HL-60 (cell line): Measurements from ENCODE around the gene TMEM221.

Experiments
- DNase-seq, 2 experiments: peaks; one replicate each; pipeline ENCODE4 v3.0.0-alpha.2; 2010 to 2020; ENCODE audit warnings: low read depth in 1 of 2, low spot score in 1 of 2
- H3K27ac ChIP-seq: fragments of 250-450 bp; sonication (Bioruptor Pico); replicated peaks from 2 replicates; pipeline ENCODE4 v1.5.1; 2020; ENCODE audit warnings: mild to moderate bottlenecking, moderate library complexity
- H3K27me3 ChIP-seq: fragments of 250-450 bp; sonication (Bioruptor Pico); 2 replicates; pipeline ENCODE4 v1.5.1; 2021; ENCODE audit warnings: mild to moderate bottlenecking, moderate library complexity; ENCODE audit not compliant: insufficient read depth, poor library complexity, severe bottlenecking
- H3K4me3 ChIP-seq: replicated peaks from 2 replicates; pipeline ENCODE4 v1.5.1; 2011; ENCODE audit warnings: mild to moderate bottlenecking, control low read depth, low read length; ENCODE audit not compliant: insufficient read depth
- GABPA ChIP-seq: IDR thresholded peaks from 2 replicates; pipeline ENCODE4 v1.6.1; 2012; ENCODE audit warnings: low read depth
- POLR2AphosphoS5 ChIP-seq: IDR thresholded peaks from 2 replicates; pipeline ENCODE4 v1.6.1; 2012; ENCODE audit warnings: low read depth
- SPI1 ChIP-seq: IDR thresholded peaks from 2 replicates; pipeline ENCODE4 v1.6.1; 2012; ENCODE audit warnings: low read depth, mild to moderate bottlenecking, borderline replicate concordance
- TF ChIP-seq, protein P1 (sequence below): IDR thresholded peaks from one replicate; pipeline ENCODE4 v1.5.1; 2011; ENCODE audit warnings: low read length, control low read depth, inconsistent platforms; ENCODE audit not compliant: insufficient read depth
- TF ChIP-seq, protein P2 (sequence below): IDR thresholded peaks from 2 replicates; pipeline ENCODE4 v1.6.1; 2012; ENCODE audit warnings: low read depth; ENCODE audit not compliant: insufficient replicate concordance

The TMEM221 gene

DNA sequence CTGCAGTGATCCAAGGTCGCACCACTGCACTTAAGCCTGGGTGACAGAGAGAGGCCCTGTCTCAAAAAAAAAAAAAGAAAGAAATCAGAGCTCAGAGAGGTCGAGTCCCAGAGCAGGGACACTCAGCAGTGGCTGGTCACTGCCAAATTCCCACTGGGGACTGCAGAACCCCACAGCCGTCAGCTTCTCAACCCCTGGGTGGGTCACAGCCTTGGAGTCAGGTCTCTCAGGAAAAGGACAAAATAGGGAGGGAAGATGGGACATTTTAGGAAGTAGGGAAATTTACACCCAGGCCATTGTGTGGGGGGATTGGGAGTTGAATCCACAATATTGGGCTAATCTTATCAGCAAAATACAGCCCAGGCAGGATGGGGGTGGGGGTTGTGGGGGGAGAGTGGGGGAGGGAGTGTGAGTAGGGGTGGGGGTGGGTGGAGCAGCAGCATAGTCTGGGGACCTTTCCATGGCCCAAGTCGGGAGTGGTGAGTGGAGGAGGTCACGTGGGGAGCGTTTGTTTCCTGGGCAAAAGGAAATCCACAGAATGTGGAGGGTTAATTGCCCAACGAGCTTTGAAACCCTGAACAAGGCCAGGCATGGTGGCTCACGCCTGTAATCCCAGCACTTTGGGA is 49.5 kb downstream of the TMEM221 start:
- no peak overlapping the region for H3K4me3 ChIP-seq
- H3K27ac ChIP-seq, result no peak overlapping the region
- TF ChIP-seq SPI1 (no peak), GABPA (no peak), POLR2AphosphoS5 (no peak)
- TF ChIP-seq, protein P1, sequence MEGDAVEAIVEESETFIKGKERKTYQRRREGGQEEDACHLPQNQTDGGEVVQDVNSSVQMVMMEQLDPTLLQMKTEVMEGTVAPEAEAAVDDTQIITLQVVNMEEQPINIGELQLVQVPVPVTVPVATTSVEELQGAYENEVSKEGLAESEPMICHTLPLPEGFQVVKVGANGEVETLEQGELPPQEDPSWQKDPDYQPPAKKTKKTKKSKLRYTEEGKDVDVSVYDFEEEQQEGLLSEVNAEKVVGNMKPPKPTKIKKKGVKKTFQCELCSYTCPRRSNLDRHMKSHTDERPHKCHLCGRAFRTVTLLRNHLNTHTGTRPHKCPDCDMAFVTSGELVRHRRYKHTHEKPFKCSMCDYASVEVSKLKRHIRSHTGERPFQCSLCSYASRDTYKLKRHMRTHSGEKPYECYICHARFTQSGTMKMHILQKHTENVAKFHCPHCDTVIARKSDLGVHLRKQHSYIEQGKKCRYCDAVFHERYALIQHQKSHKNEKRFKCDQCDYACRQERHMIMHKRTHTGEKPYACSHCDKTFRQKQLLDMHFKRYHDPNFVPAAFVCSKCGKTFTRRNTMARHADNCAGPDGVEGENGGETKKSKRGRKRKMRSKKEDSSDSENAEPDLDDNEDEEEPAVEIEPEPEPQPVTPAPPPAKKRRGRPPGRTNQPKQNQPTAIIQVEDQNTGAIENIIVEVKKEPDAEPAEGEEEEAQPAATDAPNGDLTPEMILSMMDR, result no peak
- TF ChIP-seq, protein P2, sequence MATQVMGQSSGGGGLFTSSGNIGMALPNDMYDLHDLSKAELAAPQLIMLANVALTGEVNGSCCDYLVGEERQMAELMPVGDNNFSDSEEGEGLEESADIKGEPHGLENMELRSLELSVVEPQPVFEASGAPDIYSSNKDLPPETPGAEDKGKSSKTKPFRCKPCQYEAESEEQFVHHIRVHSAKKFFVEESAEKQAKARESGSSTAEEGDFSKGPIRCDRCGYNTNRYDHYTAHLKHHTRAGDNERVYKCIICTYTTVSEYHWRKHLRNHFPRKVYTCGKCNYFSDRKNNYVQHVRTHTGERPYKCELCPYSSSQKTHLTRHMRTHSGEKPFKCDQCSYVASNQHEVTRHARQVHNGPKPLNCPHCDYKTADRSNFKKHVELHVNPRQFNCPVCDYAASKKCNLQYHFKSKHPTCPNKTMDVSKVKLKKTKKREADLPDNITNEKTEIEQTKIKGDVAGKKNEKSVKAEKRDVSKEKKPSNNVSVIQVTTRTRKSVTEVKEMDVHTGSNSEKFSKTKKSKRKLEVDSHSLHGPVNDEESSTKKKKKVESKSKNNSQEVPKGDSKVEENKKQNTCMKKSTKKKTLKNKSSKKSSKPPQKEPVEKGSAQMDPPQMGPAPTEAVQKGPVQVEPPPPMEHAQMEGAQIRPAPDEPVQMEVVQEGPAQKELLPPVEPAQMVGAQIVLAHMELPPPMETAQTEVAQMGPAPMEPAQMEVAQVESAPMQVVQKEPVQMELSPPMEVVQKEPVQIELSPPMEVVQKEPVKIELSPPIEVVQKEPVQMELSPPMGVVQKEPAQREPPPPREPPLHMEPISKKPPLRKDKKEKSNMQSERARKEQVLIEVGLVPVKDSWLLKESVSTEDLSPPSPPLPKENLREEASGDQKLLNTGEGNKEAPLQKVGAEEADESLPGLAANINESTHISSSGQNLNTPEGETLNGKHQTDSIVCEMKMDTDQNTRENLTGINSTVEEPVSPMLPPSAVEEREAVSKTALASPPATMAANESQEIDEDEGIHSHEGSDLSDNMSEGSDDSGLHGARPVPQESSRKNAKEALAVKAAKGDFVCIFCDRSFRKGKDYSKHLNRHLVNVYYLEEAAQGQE, result no peak
- no peaks in the 10 kb centered on the region for H3K27me3 ChIP-seq
- no peak for DNase-seq

DNA sequence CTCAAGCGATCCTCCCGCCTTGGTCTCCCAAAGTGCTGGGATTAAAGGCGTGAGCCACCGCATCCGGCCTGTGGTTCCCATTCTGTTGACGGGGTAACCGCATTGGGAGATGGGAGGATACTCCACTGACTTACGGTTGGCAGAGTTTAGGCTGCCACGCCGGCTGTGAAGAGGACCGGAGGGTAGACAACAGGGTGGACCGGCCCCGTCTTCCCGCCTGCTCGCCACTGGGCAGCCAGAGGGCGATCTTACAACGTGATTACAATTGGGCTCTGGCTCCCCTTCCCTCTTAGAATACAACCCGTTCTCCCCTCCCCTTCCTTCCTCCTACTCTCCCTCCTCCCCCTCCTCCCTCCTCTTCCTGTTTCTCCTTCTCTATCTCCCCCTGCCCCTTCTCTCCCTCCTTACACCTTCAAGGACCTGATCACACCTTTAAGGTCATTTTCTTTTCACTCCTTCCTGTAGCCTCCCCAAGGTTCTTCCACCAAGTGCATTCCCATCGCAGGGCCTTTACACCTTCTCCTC is 53.5 kb downstream of the TMEM221 start:
- peak; percentile 49; the same call in 1 of the 2 replicates for TF ChIP-seq SPI1
- no peak for TF ChIP-seq GABPA
- TF ChIP-seq, protein P1, result peak; percentile 73
- H3K4me3 ChIP-seq, result no peak overlapping the region
- DNase-seq, result peak; percentile 72 to 81
- no peak overlapping the region for H3K27ac ChIP-seq
- peaks cover 2% of the 10 kb centered on the region for H3K27me3 ChIP-seq

DNA sequence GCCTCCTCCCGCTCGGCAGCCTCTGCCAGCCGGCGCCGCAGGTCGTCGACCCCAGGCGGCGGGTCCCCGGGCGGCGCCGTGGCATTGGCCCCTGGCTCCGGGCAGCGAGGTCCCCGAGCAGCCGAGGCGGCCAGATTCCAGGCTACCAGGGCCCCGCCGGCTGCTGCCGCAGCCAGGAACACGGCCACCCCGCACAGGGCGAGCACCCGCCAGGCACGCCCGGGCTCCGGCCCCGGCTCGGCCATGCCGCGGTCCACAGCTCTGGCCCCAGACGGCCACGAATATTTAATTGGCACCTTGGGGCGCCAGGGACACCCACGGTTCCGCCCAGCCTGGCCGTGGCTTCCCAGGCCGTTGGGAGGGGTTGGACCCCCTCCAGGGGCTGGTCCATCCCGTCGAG is 54.6 kb downstream of the TMEM221 start, which contains the start of gene CCDC194:
CCDC194 (minus strand) TSS at position 283 of the 400 bp plus-strand sequence; CDS start at position 245, 38 bp downstream.
- Histone ChIP-seq H3K27me3 (peaks cover 3% of the 10 kb centered on the region), H3K27ac (no peak within 1 kb of the TSS), H3K4me3 (no peak within 1 kb of the TSS)
- no peak for DNase-seq
- no peak for TF ChIP-seq GABPA
- TF ChIP-seq POLR2AphosphoS5, result no peak
- TF ChIP-seq, protein P1, result no peak

DNA sequence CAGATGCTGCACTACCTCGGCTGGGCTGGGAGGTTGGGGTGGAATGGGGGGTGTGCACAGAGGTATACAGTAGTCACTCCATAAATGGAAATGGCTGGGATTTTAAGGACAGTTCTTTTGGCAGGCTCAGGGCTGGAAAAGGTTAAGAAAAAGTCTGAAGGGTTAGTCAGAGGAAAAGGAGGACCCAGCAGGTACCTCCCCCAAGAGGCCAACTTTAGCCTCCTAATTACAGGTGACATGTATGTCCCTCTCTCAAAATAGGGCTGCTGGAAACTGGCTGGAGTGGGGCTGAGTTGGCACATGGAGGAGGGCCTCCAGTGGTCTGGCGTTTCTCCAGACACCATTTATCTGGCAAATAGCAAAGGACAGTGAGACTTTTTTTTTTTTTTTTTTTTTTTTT is 55.5 kb downstream of the TMEM221 start:
- peaks cover 3% of the 10 kb centered on the region for H3K27me3 ChIP-seq
- TF ChIP-seq, protein P1, result no peak
- TF ChIP-seq, protein P2, result no peak
- TF ChIP-seq POLR2AphosphoS5 (no peak), GABPA (no peak), SPI1 (no peak)
- no peak overlapping the region for H3K27ac ChIP-seq
- DNase-seq, result no peak
- H3K4me3 ChIP-seq, result no peak overlapping the region
